Hepatocyte (in vitro differentiated cells): ENCODE data around the gene KIAA1217. TPM values are rescaled to one million over a fixed set of nuclear protein-coding genes. Genes with fewer than 3 reads are reported as not detected.
"Not testable (repeated sequence)": the region's sequence is repeated elsewhere in the genome, so short reads cannot be mapped to it uniquely, and the experiment has no call there.

Experiments used
- DNase-seq: peaks from one replicate; pipeline ENCODE4 v3.0.0-alpha.2; 2016; ENCODE audit warnings: low spot score
- H2AFZ ChIP-seq: fragments of 200-600 bp; sonication (generic); 2 replicates; pipeline ENCODE4 v1.6.0; 2016; ENCODE audit warnings: antibody characterized with exemption, mild to moderate bottlenecking
- H3K27ac ChIP-seq: fragments of 200-600 bp; sonication (generic); 2 replicates; pipeline ENCODE4 v1.5.1; 2016; ENCODE audit warnings: mild to moderate bottlenecking
- H3K27me3 ChIP-seq: fragments of 200-600 bp; sonication (generic); 2 replicates; pipeline ENCODE4 v1.6.1; 2016
- H3K36me3 ChIP-seq: fragments of 200-600 bp; sonication (generic); replicated peaks from 2 replicates; pipeline ENCODE4 v1.5.1; 2016; ENCODE audit warnings: low read depth; ENCODE audit not compliant: insufficient read depth
- H3K4me1 ChIP-seq: fragments of 200-600 bp; sonication (generic); 2 replicates; pipeline ENCODE4 v1.5.1; 2016; ENCODE audit warnings: mild to moderate bottlenecking, moderate library complexity; ENCODE audit not compliant: insufficient read depth
- H3K4me2 ChIP-seq: fragments of 200-600 bp; sonication (generic); 2 replicates; pipeline ENCODE4 v1.6.0; 2016
- H3K4me3 ChIP-seq: fragments of 200-600 bp; sonication (generic); 2 replicates; pipeline ENCODE4 v1.5.1; 2016; ENCODE audit warnings: mild to moderate bottlenecking
- H3K79me2 ChIP-seq: fragments of 200-600 bp; sonication (generic); 2 replicates; pipeline ENCODE4 v1.6.0; 2017; ENCODE audit warnings: mild to moderate bottlenecking
- H3K9me2 ChIP-seq: fragments of 200-600 bp; sonication (generic); replicated peaks from 2 replicates; pipeline ENCODE4 v1.6.0; 2017; ENCODE audit warnings: mild to moderate bottlenecking; ENCODE audit not compliant: insufficient read depth
- H3K9me3 ChIP-seq: fragments of 200-600 bp; sonication (generic); 2 replicates; pipeline ENCODE4 v1.5.1; 2016; ENCODE audit warnings: low read depth, mild to moderate bottlenecking
- H4K20me1 ChIP-seq: fragments of 200-600 bp; sonication (generic); 2 replicates; pipeline ENCODE4 v1.6.0; 2016; ENCODE audit warnings: mild to moderate bottlenecking; ENCODE audit not compliant: insufficient read depth, poor library complexity, severe bottlenecking
- CTCF ChIP-seq: fragments of 200-600 bp; sonication (generic); IDR thresholded peaks from 2 replicates; pipeline ENCODE4 v1.5.1; 2016; ENCODE audit warnings: antibody characterized with exemption, mild to moderate bottlenecking; ENCODE audit not compliant: poor library complexity
- EZH2 ChIP-seq: fragments of 200-600 bp; sonication (generic); IDR thresholded peaks from 2 replicates; pipeline ENCODE4 v1.6.1; 2016; ENCODE audit warnings: antibody characterized with exemption, mild to moderate bottlenecking, borderline replicate concordance
- EZH2phosphoT487 ChIP-seq: fragments of 200-600 bp; sonication (generic); IDR thresholded peaks from one replicate; pipeline ENCODE4 v1.6.1; 2018; ENCODE audit warnings: antibody characterized with exemption, mild to moderate bottlenecking, low read depth, moderate library complexity; ENCODE audit not compliant: unreplicated experiment, severe bottlenecking
- whole genome bisulfite sequencing: methylation state at CpG from one replicate; pipeline ENCODE4 v1.1.6; 2016; ENCODE audit warnings: low lambda C conversion rate; ENCODE audit errors: missing lambda C conversion rate; 5-methylcytosine and 5-hydroxymethylcytosine counted together
- polyA plus RNA-seq: library from polyadenylated mRNA; unstranded; fragments of >200 nt; fragmentation: Nextera tagmentation; extraction: Ambion mirVana; gene quantifications from 2 replicates; pipeline ENCODE4 v1.2.1, GENCODE V29; 2016
- total RNA-seq: library from RNA; depleted of rRNA; stranded (reverse); fragments of >200 nt; gene quantifications from 2 replicates; pipeline ENCODE4 v1.2.3, GENCODE V29; 2014

The KIAA1217 gene
- total and polyA plus RNA-seq, 2 experiments from 2014 or later, result 31.6 to 33.2 TPM

- H3K27ac ChIP-seq, result no peak overlapping the region
- H3K36me3 ChIP-seq, result no peaks in the 10 kb centered on the region
- H3K4me3 ChIP-seq, result no peak overlapping the region
- no peak overlapping the region for H2AFZ ChIP-seq
- 87% methylated on average over 13 of the region's 13 CpGs for WGBS
- no peaks in the 10 kb centered on the region for H3K9me3 ChIP-seq
- no peaks in the 10 kb centered on the region for H3K79me2 ChIP-seq
- H3K4me1 ChIP-seq, result peaks cover 3% of the 10 kb centered on the region
- no peaks in the 10 kb centered on the region for H3K27me3 ChIP-seq
- no peaks in the 10 kb centered on the region for H3K9me2 ChIP-seq
- H4K20me1 ChIP-seq, result no peaks in the 10 kb centered on the region
- DNase-seq, result no peak
- TF ChIP-seq EZH2 (no peak), CTCF (no peak), EZH2phosphoT487 (no peak)
- H3K4me2 ChIP-seq, result no peak overlapping the region
Observed at GRCh38 chr10:24440817-24441797, 232.2 kb downstream of the KIAA1217 start.

GRCh38 chr10:24442234-24442633 lies 233.3 kb downstream of the KIAA1217 start:
- Histone ChIP-seq H3K4me2 (no peak overlapping the region), H3K27me3 (no peaks in the 10 kb centered on the region), H3K27ac (no peak overlapping the region)

GRCh38 chr10:24442641-24443174 lies 233.8 kb downstream of the KIAA1217 start:
- H3K27me3 ChIP-seq, H3K36me3 ChIP-seq, H3K4me3 ChIP-seq, H2AFZ ChIP-seq, H3K27ac ChIP-seq, DNase-seq, H4K20me1 ChIP-seq, H3K79me2 ChIP-seq, H3K4me2 ChIP-seq, H3K9me2 ChIP-seq, H3K4me1 ChIP-seq, H3K9me3 ChIP-seq: not testable (repeated sequence)
- WGBS, result 81% methylated on average over 2 of the region's 2 CpGs

More at GRCh38 chr10:24442234-24442633, 233.3 kb downstream of the KIAA1217 start:
- Histone ChIP-seq H3K4me3 (no peak overlapping the region), H3K9me2 (no peaks in the 10 kb centered on the region), H3K4me1 (peaks cover 3% of the 10 kb centered on the region), H3K9me3 (no peaks in the 10 kb centered on the region), H2AFZ (no peak overlapping the region), H4K20me1 (no peaks in the 10 kb centered on the region), H3K79me2 (no peaks in the 10 kb centered on the region), H3K36me3 (no peaks in the 10 kb centered on the region)
- no peak for DNase-seq
- no peak for TF ChIP-seq CTCF
- TF ChIP-seq EZH2, result no peak
- TF ChIP-seq EZH2phosphoT487, result no peak
- WGBS, result 77% methylated on average over 1 of the region's 1 CpG

- Histone ChIP-seq H3K36me3 (no peaks in the 10 kb centered on the region), H3K4me1 (peaks cover 10% of the 10 kb centered on the region), H3K79me2 (peaks cover 7% of the 10 kb centered on the region), H3K4me2 (no peak overlapping the region), H2AFZ (no peak overlapping the region), H4K20me1 (no peaks in the 10 kb centered on the region), H3K9me3 (no peaks in the 10 kb centered on the region), H3K9me2 (no peaks in the 10 kb centered on the region), H3K27me3 (no peaks in the 10 kb centered on the region), H3K4me3 (no peak overlapping the region), H3K27ac (no peak overlapping the region)
- 82% methylated on average over 4 of the region's 4 CpGs for WGBS
- DNase-seq, result no peak
- no peak for TF ChIP-seq EZH2phosphoT487
- TF ChIP-seq EZH2, result no peak
- TF ChIP-seq CTCF, result no peak
Observed at GRCh38 chr10:24444337-24444736, 235.4 kb downstream of the KIAA1217 start.

GRCh38 chr10:24445958-24446357 lies 237.0 kb downstream of the KIAA1217 start:
- not testable (repeated sequence) for H3K79me2 ChIP-seq, H3K4me1 ChIP-seq, H3K4me3 ChIP-seq, H4K20me1 ChIP-seq, H3K27ac ChIP-seq, H3K27me3 ChIP-seq, H3K36me3 ChIP-seq, DNase-seq, H3K4me2 ChIP-seq, H3K9me3 ChIP-seq, H3K9me2 ChIP-seq, H2AFZ ChIP-seq
- WGBS, result 83% methylated on average over 2 of the region's 2 CpGs
